Osteocyte (in vitro differentiated cells): Measurements from ENCODE around the gene TPSAB1. TPM values are rescaled to one million over a fixed set of nuclear protein-coding genes. Genes with fewer than 3 reads are reported as not detected.

Experiments used
- DNase-seq: peaks from one replicate; pipeline ENCODE4 v3.0.0; 2021; ENCODE audit warnings: mixed read lengths; ENCODE audit not compliant: unreplicated experiment; ENCODE audit errors: extremely low spot score
- H3K27ac Mint-ChIP-seq: one replicate; pipeline ENCODE4 v1.8.0; 2021; ENCODE audit warnings: mild to moderate bottlenecking, mixed read lengths; ENCODE audit not compliant: unreplicated experiment
- H3K27me3 Mint-ChIP-seq: one replicate; pipeline ENCODE4 v1.8.0; 2021; ENCODE audit warnings: mixed read lengths; ENCODE audit not compliant: unreplicated experiment
- H3K36me3 Mint-ChIP-seq: one replicate; pipeline ENCODE4 v1.8.0; 2021; ENCODE audit warnings: mixed read lengths; ENCODE audit not compliant: unreplicated experiment
- H3K4me1 Mint-ChIP-seq: one replicate; pipeline ENCODE4 v1.8.0; 2021; ENCODE audit warnings: mixed read lengths; ENCODE audit not compliant: unreplicated experiment
- H3K4me3 Mint-ChIP-seq: one replicate; pipeline ENCODE4 v1.8.0; 2021; ENCODE audit warnings: mild to moderate bottlenecking, moderate library complexity, mixed read lengths; ENCODE audit not compliant: unreplicated experiment
- H3K9me3 Mint-ChIP-seq: one replicate; pipeline ENCODE4 v1.8.0; 2021; ENCODE audit warnings: mixed read lengths; ENCODE audit not compliant: unreplicated experiment
- total RNA-seq: library from RNA; stranded (reverse); gene quantifications from 2 replicates; pipeline ENCODE4 v1.2.1, GENCODE V29; 2021
- TF ChIP-seq, protein P1 (sequence below): fragments of 200-600 bp; sonication (generic); IDR thresholded peaks from 2 replicates; pipeline ENCODE4 v1.5.0; 2021; ENCODE audit warnings: antibody characterized with exemption, mild to moderate bottlenecking, moderate library complexity

TPSAB1 gene
- total RNA-seq, 1 donor from 2014 or later, result not detected

DNA sequence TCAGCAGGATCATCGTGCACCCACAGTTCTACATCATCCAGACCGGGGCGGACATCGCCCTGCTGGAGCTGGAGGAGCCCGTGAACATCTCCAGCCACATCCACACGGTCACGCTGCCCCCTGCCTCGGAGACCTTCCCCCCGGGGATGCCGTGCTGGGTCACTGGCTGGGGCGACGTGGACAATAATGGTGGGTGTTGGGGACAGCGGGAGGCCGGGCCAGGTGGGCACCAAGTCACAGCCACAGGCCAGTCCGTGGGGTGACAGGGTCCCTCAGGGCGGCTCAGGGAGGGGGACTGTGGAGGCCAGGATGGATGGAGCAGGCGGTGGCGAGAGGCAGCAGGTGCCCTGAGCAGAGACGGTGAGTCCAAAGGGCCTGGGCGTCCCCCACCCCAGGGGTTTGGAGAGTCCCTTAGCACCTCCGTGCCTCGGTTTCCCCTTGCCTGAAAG, 16.4 kb downstream of the TPSAB1 start:
- no peak for DNase-seq
- Mint-ChIP-seq H3K27ac (no peak overlapping the region), H3K4me1 (peaks cover 3% of the 10 kb centered on the region), H3K9me3 (no peaks in the 10 kb centered on the region), H3K36me3 (no peaks in the 10 kb centered on the region), H3K27me3 (peaks cover 5% of the 10 kb centered on the region), H3K4me3 (no peak overlapping the region)
- TF ChIP-seq, protein P1, sequence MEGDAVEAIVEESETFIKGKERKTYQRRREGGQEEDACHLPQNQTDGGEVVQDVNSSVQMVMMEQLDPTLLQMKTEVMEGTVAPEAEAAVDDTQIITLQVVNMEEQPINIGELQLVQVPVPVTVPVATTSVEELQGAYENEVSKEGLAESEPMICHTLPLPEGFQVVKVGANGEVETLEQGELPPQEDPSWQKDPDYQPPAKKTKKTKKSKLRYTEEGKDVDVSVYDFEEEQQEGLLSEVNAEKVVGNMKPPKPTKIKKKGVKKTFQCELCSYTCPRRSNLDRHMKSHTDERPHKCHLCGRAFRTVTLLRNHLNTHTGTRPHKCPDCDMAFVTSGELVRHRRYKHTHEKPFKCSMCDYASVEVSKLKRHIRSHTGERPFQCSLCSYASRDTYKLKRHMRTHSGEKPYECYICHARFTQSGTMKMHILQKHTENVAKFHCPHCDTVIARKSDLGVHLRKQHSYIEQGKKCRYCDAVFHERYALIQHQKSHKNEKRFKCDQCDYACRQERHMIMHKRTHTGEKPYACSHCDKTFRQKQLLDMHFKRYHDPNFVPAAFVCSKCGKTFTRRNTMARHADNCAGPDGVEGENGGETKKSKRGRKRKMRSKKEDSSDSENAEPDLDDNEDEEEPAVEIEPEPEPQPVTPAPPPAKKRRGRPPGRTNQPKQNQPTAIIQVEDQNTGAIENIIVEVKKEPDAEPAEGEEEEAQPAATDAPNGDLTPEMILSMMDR, result no peak

- Mint-ChIP-seq H3K4me3 (no peak overlapping the region), H3K27me3 (peaks cover 11% of the 10 kb centered on the region), H3K4me1 (peaks cover 3% of the 10 kb centered on the region), H3K36me3 (no peaks in the 10 kb centered on the region), H3K9me3 (no peaks in the 10 kb centered on the region), H3K27ac (no peak overlapping the region)
- TF ChIP-seq, protein P1, result no peak
- no peak for DNase-seq
These were observed 17.2 kb downstream of the TPSAB1 start for GRCh38 chr16:1257561-1258224.

DNA sequence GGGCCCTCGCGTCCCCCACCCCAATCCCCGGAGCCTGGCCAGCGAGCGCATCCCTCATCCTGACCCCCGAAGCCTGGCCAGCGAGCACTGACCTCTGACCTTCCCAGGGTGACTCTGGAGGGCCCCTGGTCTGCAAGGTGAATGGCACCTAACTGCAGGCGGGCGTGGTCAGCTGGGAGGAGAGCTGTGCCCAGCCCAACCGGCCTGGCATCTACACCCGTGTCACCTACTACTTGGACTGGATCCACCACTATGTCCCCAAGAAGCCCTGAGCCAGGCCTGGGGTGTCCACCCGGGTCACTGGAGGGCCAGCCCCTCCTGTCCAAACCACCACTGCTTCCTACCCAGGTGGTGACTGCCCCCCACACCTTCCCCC, 17.7 kb downstream of the TPSAB1 start:
- Mint-ChIP-seq H3K36me3 (no peaks in the 10 kb centered on the region), H3K4me1 (peaks cover 3% of the 10 kb centered on the region)

DNA sequence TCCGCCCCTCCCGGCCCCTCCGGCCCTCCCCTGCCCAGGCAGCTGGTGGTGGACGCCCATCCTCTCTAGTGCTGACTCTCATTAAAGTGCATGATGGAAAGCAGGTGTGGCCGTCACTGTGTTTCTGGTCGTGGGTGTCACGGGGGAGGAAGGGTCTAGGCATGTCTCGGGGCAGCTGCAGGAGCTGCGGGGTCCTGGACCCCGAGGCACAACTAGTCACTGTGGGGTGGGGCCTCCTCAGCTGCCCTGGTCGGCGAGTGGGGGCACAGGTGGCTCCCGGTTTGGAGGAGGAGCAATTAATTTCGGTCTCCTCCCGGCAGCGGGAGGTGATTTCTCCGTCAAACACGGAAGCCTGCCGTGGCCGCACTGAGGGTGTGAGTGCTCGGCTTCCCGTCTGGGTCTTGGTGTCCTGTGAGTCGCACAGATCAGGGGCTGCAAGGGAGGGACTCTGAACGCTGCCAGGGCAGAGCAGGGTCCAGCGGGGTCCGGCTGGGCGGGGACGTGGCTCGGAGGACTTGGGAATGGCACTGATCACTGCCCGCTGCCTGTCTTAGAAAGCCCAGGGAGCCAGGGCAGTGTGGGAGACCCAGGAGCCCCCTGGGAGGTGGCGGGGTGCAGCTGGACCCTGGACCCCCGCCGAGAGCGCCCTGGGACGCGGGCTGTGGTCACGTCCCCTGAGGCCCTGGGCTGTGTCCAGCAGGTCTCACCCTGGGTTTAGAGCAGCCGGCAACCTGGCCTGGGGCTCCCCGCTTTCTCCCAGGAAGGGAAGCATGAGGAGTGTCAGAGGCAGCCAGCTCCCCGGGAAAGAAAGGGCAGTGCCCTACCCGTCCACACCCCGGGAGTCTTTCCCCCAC, 18.6 kb downstream of the TPSAB1 start:
- Mint-ChIP-seq H3K36me3 (no peaks in the 10 kb centered on the region), H3K27me3 (peaks cover 11% of the 10 kb centered on the region), H3K4me1 (peaks cover 3% of the 10 kb centered on the region), H3K4me3 (no peak overlapping the region), H3K27ac (no peak overlapping the region), H3K9me3 (no peaks in the 10 kb centered on the region)
- DNase-seq, result no peak
- TF ChIP-seq, protein P1, result no peak

More for the DNA sequence above, 17.7 kb downstream of the TPSAB1 start:
- TF ChIP-seq, protein P1, result no peak
- no peaks in the 10 kb centered on the region for H3K9me3 Mint-ChIP-seq
- no peak overlapping the region for H3K27ac Mint-ChIP-seq
- H3K4me3 Mint-ChIP-seq, result no peak overlapping the region
- no peak for DNase-seq
- peaks cover 11% of the 10 kb centered on the region for H3K27me3 Mint-ChIP-seq

DNA sequence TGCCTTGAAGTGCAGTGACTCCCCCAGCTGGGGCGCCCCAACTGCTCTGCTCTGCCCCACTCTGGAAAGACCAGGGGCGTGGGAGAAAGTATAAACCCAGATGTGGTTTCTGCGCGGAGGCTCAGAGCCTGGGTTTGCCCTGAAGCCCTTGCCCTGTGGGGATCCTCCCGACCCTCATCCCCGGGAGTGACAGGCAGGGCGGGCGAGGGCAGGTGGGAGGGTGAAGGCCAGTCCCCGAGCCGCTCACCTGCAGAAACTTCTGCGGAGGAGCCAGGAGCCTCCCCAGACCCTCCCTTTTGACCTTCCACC, 19.2 kb downstream of the TPSAB1 start:
- no peaks in the 10 kb centered on the region for H3K9me3 Mint-ChIP-seq
- H3K36me3 Mint-ChIP-seq, result no peaks in the 10 kb centered on the region
- DNase-seq, result no peak
- H3K27me3 Mint-ChIP-seq, result peaks cover 11% of the 10 kb centered on the region
- H3K4me3 Mint-ChIP-seq, result no peak overlapping the region
- H3K4me1 Mint-ChIP-seq, result peaks cover 3% of the 10 kb centered on the region
- TF ChIP-seq, protein P1, result no peak
- no peak overlapping the region for H3K27ac Mint-ChIP-seq
